Neutrophil (primary cell): Measurements from ENCODE around the gene KCNQ1.

Source experiments
- H3K27ac ChIP-seq: fragments of 200-600 bp; sonication (generic); 2 replicates; pipeline ENCODE4 v1.5.1; 2016; ENCODE audit warnings: mild to moderate bottlenecking, moderate library complexity
- H3K27me3 ChIP-seq: fragments of 200-600 bp; sonication (generic); 2 replicates; pipeline ENCODE4 v1.6.0; 2016; ENCODE audit warnings: mild to moderate bottlenecking
- H3K36me3 ChIP-seq: fragments of 200-600 bp; sonication (generic); 2 replicates; pipeline ENCODE4 v1.5.1; 2017
- H3K4me1 ChIP-seq, 2 experiments: fragments of 200-600 bp in 1 of 2; sonication (generic) in 1 of 2; 1 replicate in 1 of 2; 2 replicates in 1 of 2; pipeline versions ENCODE4 v1.5.1 to v1.6.1; 2013 to 2016; ENCODE audit warnings: low read depth in 1 of 2, low read length in 1 of 2, mild to moderate bottlenecking in 1 of 2, moderate library complexity in 1 of 2; ENCODE audit not compliant: control insufficient read depth in 1 of 2, insufficient read depth in 1 of 2
- H3K4me3 ChIP-seq, 2 experiments: fragments of 200-600 bp in 1 of 2; sonication (generic) in 1 of 2; 1 replicate in 1 of 2; 2 replicates in 1 of 2; pipeline ENCODE4 v1.5.1; 2013 to 2016; ENCODE audit warnings: low read depth in 1 of 2, low read length in 1 of 2, mild to moderate bottlenecking in 1 of 2, moderate library complexity in 1 of 2
- H3K9me3 ChIP-seq: fragments of 200-600 bp; sonication (generic); 2 replicates; pipeline ENCODE4 v1.5.1; 2016
- TF ChIP-seq, protein P1 (sequence below): fragments of 200-600 bp; sonication (generic); IDR thresholded peaks from 2 replicates; pipeline ENCODE4 v1.5.1; 2016; ENCODE audit warnings: antibody characterized with exemption

The KCNQ1 gene

GRCh38 chr11:2521733-2522630 is 77.2 kb downstream of the KCNQ1 start:
- no peaks in the 10 kb centered on the region for H3K9me3 ChIP-seq
- H3K4me1 ChIP-seq, result peaks cover 3 to 10% of the 10 kb centered on the region in 2 experiments
- H3K36me3 ChIP-seq, result no peaks in the 10 kb centered on the region
- no peak overlapping the region for H3K27ac ChIP-seq
- H3K4me3 ChIP-seq, result no peak overlapping the region
- TF ChIP-seq, protein P1, sequence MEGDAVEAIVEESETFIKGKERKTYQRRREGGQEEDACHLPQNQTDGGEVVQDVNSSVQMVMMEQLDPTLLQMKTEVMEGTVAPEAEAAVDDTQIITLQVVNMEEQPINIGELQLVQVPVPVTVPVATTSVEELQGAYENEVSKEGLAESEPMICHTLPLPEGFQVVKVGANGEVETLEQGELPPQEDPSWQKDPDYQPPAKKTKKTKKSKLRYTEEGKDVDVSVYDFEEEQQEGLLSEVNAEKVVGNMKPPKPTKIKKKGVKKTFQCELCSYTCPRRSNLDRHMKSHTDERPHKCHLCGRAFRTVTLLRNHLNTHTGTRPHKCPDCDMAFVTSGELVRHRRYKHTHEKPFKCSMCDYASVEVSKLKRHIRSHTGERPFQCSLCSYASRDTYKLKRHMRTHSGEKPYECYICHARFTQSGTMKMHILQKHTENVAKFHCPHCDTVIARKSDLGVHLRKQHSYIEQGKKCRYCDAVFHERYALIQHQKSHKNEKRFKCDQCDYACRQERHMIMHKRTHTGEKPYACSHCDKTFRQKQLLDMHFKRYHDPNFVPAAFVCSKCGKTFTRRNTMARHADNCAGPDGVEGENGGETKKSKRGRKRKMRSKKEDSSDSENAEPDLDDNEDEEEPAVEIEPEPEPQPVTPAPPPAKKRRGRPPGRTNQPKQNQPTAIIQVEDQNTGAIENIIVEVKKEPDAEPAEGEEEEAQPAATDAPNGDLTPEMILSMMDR, result no peak
- peaks cover 10% of the 10 kb centered on the region for H3K27me3 ChIP-seq

GRCh38 chr11:2522631-2523255 is 77.9 kb downstream of the KCNQ1 start:
- Histone ChIP-seq H3K27ac (no peak overlapping the region), H3K27me3 (peaks cover 10% of the 10 kb centered on the region), H3K9me3 (no peaks in the 10 kb centered on the region), H3K4me1 (peaks cover 3 to 13% of the 10 kb centered on the region in 2 experiments), H3K36me3 (peaks cover 4% of the 10 kb centered on the region), H3K4me3 (no peak overlapping the region)
- TF ChIP-seq, protein P1, result no peak

GRCh38 chr11:2523821-2524391 is 79.1 kb downstream of the KCNQ1 start:
- H3K36me3 ChIP-seq, result peaks cover 15% of the 10 kb centered on the region
- no peak overlapping the region for H3K27ac ChIP-seq
- TF ChIP-seq, protein P1, result no peak
- no peak overlapping the region for H3K4me3 ChIP-seq
- peaks cover 3 to 13% of the 10 kb centered on the region in 2 experiments for H3K4me1 ChIP-seq
- peaks cover 10% of the 10 kb centered on the region for H3K27me3 ChIP-seq
- H3K9me3 ChIP-seq, result no peaks in the 10 kb centered on the region

DNA sequence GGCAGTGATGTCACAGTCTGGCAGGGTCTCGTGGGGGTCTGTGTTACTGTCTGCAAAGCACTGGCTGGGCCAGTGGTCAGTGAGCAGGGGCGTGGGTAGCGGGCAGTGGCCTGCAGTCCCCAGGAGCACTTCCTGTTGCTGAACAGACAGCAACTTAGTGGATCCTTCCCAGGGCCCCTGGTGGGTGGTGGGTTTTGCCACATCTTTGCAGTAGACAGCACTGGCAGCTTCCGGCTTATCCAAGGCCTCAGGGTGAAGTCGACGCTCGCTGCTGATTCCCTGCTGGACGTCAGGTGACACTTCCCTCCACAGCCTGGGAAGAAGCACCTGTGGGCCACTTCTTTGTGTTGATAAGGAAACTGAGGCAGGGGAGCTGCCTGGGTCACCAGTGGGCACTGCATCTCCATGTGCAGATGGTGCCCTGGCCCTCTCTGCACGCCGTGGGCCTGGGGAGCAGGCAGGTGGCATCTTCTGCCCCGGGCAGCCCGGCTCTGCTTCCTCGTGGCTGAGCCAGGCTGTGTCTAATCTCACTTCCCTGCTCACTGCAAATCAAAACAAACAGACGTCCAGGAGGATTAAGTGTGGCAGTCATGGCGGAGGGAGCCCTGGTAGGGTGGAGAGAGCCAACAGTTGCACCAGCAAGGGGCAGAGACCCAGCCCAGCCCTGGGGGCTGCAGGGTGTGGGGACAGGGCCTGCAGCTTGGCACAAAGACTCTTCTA is 79.8 kb downstream of the KCNQ1 start:
- TF ChIP-seq, protein P1, result no peak
- H3K4me3 ChIP-seq, result no peak overlapping the region
- peaks cover 22% of the 10 kb centered on the region for H3K36me3 ChIP-seq
- H3K27ac ChIP-seq, result no peak overlapping the region
- H3K4me1 ChIP-seq, result peaks cover 3 to 13% of the 10 kb centered on the region in 2 experiments
- peaks cover 10% of the 10 kb centered on the region for H3K27me3 ChIP-seq
- no peaks in the 10 kb centered on the region for H3K9me3 ChIP-seq

DNA sequence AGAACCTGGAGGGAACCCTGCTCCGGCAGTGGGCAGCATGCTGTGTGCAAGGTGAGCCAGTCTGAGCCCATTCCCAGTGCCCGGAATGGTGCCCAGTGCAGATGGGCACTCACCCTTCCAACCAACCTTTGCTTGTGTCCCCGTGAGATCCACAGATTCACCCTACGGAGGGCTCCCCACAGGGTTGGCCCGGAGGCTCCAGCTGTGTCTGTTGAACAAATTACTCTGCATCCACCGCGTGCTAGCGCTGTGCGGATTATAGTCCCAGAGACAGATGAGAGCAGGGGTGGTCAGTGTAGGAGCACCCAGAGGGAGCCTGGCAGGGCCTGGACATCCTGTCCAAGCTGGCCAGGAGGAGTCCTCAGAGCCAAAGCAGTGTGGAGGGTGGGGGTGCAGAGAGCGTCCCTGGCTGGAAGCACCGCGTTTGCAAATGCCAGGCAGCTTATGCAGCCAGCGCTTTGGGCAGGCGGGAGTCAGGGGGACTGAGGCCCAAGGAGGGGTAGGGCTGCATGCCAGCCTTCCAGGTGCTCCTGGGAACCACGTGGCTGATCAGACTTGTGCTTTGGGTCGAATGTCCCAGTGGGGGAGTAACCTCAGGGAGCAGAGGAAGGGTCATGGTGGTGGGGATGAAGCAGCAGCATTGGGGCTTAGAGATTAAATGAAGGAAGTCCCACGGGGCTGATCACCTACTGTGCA is 80.5 kb downstream of the KCNQ1 start:
- H3K27ac ChIP-seq, result no peak overlapping the region
- TF ChIP-seq, protein P1, result no peak
- peaks cover 3 to 13% of the 10 kb centered on the region in 2 experiments for H3K4me1 ChIP-seq
- H3K4me3 ChIP-seq, result no peak overlapping the region
- H3K27me3 ChIP-seq, result peaks cover 10% of the 10 kb centered on the region
- H3K36me3 ChIP-seq, result peaks cover 30% of the 10 kb centered on the region
- H3K9me3 ChIP-seq, result no peaks in the 10 kb centered on the region
